HG03469 (cell line): Measurements from ENCODE around the gene DPH7.
A peak's percentile ranks its signal among the peaks of the same experiment; 100 is the strongest.
"Not testable (repeated sequence)": the region's sequence is repeated elsewhere in the genome, so short reads cannot be mapped to it uniquely, and the experiment has no call there.

Experiments
- ATAC-seq: cut with Tn5 transposase; IDR thresholded peaks from one replicate; pipeline ENCODE4 v1.9.1; 2021; ENCODE audit warnings: mild to moderate bottlenecking, moderate library complexity, moderate number of reproducible peaks; ENCODE audit not compliant: unreplicated experiment

Gene DPH7

DNA sequence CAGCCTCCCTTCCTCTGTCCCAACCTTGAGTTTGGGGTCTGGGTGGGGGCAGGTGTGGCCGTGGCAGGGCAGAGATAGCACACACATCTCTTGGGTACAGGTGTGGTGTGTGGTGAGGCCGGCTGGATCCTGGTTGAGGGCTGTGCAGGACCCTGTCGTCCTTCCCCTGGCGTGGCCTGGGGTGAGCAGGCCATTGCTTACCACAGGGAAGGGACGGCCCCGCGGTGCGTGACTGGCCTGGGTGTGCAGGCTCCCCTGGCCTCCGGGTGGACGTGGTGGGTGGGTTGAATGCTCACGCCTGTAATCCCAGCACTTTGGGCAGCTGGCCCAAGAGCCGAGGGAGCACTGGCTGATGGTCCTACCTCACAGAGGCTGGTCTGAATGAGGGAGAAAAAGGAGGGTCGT is 28.0 kb upstream of the DPH7 start:
- ATAC-seq = no peak

GRCh38 chr9:137606005-137606621 is 27.4 kb upstream of the DPH7 start:
- ATAC-seq = peak; percentile 15

- ATAC-seq = peak; percentile 53
Measured at GRCh38 chr9:137605121-137606004, 26.6 kb upstream of the DPH7 start, which contains the start of gene ARRDC1. TSS of gene ARRDC1 (plus strand) at chr9:137605686. CDS start at chr9:137605718, 32 bp downstream.

- ATAC-seq = no peak
Measured at GRCh38 chr9:137604345-137605086, 25.8 kb upstream of the DPH7 start.

- no peak for ATAC-seq
Measured at GRCh38 chr9:137603879-137604278, 25.2 kb upstream of the DPH7 start.

GRCh38 chr9:137602661-137603060 is 23.9 kb upstream of the DPH7 start:
- no peak for ATAC-seq

GRCh38 chr9:137598943-137599342 is 20.2 kb upstream of the DPH7 start:
- no peak for ATAC-seq

DNA sequence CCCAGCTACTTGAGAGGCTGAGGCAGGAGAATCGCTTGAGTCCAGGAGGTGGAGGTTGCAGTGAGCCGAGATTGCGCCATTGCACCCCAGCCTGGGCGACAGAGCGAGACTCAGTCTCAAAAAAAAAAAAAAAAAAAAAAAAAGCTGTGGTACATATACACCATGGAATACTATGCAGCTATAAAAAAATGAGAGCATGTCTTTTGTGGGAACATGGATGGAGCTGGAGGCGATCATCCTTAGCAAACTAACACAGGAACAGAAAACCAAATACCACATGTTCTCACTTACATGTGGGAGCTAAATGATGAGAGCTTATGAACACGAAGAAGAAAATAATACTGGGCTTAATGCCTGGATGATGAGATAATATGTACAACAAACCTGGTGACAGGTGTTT is 17.9 kb upstream of the DPH7 start:
- not testable (repeated sequence) for ATAC-seq

DNA sequence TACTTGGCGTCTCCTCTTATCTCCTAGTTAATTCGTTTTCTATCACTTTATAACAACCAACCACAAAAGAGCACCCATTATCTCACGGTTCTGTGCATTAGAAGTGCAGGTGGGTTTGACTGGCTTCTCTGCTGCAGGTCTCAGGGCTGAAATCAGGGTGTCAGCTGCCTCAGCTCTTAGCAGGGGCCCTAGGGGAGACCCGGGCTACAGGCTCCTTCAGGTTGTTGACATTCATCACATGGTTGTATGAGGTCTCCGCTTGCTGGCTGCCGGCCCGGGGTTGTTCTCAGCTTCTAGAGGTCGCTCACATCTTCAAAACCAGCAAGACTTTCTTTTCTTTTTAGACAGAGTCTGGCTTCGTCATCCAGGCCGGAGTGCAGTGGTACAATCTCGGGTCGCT is 14.5 kb upstream of the DPH7 start:
- no peak for ATAC-seq

- no peak for ATAC-seq
Measured at GRCh38 chr9:137592767-137593166, 14.0 kb upstream of the DPH7 start.

DNA sequence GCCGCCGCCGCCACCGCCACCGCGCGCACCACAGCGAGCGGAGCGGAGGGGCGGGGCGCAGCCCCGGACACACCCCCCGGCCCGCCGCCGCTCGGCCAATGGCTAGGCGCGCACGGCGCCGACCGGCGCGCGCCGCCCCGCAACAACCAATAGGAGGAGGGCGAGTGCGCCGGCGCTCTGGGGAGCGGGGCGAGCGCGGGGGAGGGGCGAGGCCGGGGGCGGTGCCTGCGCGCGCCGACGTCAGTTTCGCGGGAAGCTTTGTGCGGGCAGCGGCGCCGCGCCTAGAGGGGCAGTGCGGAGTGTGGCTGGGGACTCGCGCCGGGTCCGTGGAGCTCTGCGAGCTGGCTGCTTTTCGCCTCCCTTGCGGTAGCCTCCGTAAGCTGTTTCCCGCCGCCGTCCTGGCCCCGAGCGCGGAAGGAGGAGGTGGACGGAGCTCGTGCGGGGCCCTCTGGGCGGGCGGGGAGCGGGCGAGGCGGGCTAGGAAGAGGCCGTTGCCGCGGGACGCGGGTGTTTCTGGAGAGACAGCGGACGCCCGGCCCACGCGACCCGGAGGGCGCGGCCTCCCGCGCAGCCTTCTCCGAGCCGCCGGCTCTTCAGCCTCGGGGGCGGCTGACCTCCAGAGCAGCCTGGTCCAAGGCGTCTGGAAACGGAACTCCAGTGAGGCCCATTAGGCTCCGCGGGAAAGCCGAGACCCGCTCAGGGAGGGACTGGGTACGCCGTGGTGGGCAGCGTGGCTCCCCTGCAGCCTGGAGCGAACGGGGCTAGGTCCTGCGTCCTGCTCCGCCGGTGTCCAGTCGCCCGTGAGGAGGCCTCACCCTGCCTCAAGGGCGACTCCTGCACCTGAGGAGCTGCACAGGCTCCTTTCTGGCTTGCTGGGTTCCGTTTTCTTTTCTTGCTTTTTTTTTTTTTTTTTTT is 12.0 kb upstream of the DPH7 start, which contains the start of gene ZMYND19:
Gene ZMYND19, minus strand, starts transcription at position 44 of the 915 bp plus-strand sequence. CDS start 249 bp downstream, outside the sequence.
- ATAC-seq = peak; percentile 66

- no peak for ATAC-seq
Measured at GRCh38 chr9:137590123-137590468, 11.4 kb upstream of the DPH7 start.

- peak; percentile 17 for ATAC-seq
Measured at GRCh38 chr9:137589441-137590122, 10.9 kb upstream of the DPH7 start.

DNA sequence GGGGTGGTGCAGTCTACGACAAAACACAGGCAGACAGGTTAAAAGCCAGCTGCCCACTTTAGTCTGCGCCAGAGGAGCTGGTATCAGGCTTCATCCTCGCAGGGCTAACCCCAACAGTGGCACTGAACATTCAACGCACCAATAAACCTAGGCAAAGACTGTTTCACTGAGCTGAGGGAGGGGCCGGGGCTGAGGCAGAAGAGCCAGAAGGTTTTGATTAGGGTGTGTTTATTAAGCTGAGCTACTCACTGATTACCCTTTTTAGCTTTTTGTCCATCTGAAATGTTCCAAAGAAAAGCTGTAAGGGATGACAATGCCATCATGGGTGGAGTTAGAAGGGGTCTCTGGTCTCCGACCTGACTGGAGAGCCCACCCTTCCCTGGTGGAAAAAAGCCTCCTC is 10.2 kb upstream of the DPH7 start:
- ATAC-seq = no peak

- ATAC-seq = no peak
Measured at GRCh38 chr9:137588311-137588710, 9.6 kb upstream of the DPH7 start.

DNA sequence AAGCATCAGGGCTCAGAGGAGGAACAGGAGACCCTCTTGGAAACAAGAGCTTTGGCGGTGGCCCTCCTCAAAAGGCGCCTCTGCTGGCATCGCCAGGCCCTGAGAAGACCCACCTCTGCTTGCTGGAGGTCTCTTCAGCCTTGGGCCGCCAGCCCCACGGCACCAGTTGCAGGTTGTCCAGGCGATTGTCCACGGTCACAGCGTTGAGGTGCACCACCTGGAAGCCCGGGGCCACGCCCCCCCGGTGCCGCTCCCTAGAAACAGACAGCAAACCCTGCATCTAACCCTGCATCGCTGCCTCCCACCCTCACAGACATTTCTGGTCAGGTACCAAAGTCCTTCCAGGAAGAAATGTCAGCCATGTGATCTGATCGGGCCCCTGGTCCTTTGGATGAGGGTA is 8.1 kb upstream of the DPH7 start:
- ATAC-seq = no peak

DNA sequence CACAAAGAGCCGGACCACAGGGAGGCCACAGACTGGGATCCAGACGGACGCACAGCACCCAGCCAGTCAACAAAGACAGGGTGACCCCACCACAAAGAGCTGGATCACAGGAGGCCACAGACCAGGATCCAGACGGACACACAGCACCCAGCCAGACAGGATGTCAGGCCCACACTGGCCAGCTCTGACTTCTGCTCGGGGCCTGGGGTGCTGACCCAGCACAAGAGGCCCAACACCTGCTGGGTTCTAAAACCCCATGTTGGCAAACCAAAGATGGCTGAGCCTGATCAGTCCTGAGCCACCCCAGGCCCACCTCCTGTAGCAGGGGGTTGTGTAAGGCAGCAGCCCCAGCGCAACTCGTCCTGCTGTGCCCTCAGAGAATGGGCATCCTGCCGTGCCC is 5.2 kb upstream of the DPH7 start:
- ATAC-seq = no peak

DNA sequence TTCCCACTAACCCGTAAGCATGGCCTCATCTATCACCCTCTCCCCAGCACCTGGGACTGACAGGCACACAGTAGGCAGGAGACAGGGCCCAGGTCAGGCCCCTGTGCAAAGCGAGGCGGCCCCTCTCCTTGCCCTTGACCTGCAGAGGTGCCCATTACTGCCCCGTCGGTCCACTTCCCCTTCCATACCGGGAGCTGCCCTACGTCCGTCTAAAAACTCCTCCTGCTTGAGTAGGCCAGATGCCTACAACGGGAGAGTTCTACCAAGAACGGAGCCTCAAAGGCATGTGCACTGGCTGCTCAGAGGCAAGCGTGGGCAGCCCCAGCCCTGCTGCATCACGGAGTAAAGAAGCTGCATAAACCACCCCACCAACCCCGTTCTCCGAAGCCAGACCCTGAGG is 4.6 kb upstream of the DPH7 start:
- no peak for ATAC-seq

- no peak for ATAC-seq
Measured at GRCh38 chr9:137582286-137582860, 3.6 kb upstream of the DPH7 start.
